ENCODE data around the gene SLC7A7. TPM values are rescaled to one million over a fixed set of nuclear protein-coding genes. Genes with fewer than 3 reads are reported as not detected.
A peak's percentile ranks its signal among the peaks of the same experiment; 100 is the strongest.

The SLC7A7 gene
- total RNA-seq, 4 donors from 2014 or later, result 1.00 to 67.0 (median 33.6) TPM

DNA sequence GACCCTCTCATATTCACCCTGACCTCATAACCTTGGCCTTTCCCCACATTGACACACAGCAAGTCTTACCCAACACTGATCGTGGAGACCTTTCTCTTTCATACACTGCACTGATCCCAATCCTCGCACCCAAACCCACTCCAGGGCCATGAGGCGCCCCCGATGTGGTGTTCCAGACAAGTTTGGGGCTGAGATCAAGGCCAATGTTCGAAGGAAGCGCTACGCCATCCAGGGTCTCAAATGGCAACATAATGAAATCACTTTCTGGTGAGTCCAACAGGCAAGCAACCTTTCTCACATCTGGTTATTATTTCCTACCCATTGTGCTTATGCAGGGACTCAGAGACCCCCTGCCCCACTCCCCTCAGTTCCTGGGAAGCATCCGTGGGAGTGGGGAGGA lies 26.5 kb upstream of the SLC7A7 start:
- TF ChIP-seq EP300 (IDR thresholded peaks at IDR 0.05; ENCODE audit: low read depth) (no peak), POLR2A (IDR thresholded peaks at IDR 0.05) (no peak), POLR2AphosphoS5 (IDR thresholded peaks at IDR 0.05) (no peak)
- TF ChIP-seq, protein P1, sequence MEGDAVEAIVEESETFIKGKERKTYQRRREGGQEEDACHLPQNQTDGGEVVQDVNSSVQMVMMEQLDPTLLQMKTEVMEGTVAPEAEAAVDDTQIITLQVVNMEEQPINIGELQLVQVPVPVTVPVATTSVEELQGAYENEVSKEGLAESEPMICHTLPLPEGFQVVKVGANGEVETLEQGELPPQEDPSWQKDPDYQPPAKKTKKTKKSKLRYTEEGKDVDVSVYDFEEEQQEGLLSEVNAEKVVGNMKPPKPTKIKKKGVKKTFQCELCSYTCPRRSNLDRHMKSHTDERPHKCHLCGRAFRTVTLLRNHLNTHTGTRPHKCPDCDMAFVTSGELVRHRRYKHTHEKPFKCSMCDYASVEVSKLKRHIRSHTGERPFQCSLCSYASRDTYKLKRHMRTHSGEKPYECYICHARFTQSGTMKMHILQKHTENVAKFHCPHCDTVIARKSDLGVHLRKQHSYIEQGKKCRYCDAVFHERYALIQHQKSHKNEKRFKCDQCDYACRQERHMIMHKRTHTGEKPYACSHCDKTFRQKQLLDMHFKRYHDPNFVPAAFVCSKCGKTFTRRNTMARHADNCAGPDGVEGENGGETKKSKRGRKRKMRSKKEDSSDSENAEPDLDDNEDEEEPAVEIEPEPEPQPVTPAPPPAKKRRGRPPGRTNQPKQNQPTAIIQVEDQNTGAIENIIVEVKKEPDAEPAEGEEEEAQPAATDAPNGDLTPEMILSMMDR (IDR thresholded peaks at IDR 0.05), result no peak
- in situ Hi-C loops (cut with MboI; ENCODE audit: low pct_ligation_motif_present in 1 of 4, low pct_unique_long_range_greater_than_20kb in 1 of 4, low sequenced_read_pairs in 3 of 4) (loop anchor here in 2 of 4 donors (10.0 to 25.0 kb wide), 2 partner anchors 254 to 277 kb away; partner anchors contain the start of genes ABHD4 (in 1 of the 2) and DAD1 (in 1 of the 2)), intact Hi-C loops (cut with DNase I; ENCODE audit: low total_unique reads) (no loop called here)
- no peaks in the 10 kb centered on the region for H3K27me3 ChIP-seq
- H3K4me3 ChIP-seq, result no peak overlapping the region
- no peaks in the 10 kb centered on the region for H3K9me3 ChIP-seq
- peaks cover 0 to 47% (median 8%) of the 10 kb centered on the region in 4 donors for H3K36me3 ChIP-seq
- peak overlapping the region in 1 of 4 donors; percentile 96 for H3K27ac ChIP-seq
- H3K4me1 ChIP-seq, result peaks cover 12 to 50% (median 29%) of the 10 kb centered on the region in 4 donors
- DNase-seq, result no peak
- 94% methylated on average over 8 of the region's 8 CpGs; no CpG with 5 or more reads in 1 of the 2 donors for WGBS, 2 donors (ENCODE audit: low coverage in 1 of 2)

DNA sequence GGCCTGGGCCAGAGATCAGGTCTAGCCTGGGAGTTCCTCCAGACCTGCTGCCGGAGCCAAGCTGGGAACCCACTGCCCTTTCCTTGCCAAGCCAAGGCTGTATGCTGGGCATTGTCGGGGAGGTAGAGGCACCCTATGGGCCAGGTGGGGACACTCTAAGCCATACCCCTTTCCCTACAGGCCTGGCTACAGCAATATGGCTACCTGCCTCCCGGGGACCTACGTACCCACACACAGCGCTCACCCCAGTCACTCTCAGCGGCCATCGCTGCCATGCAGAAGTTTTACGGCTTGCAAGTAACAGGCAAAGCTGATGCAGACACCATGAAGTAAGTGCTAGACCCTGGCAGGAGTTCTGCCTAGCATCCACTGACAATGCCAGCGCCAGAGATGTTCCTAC lies 26.1 kb upstream of the SLC7A7 start:
- no peak for TF ChIP-seq EP300 (IDR thresholded peaks at IDR 0.05; ENCODE audit: low read depth)
- no peak for TF ChIP-seq POLR2AphosphoS5 (IDR thresholded peaks at IDR 0.05)
- TF ChIP-seq, protein P1 (IDR thresholded peaks at IDR 0.05), result no peak
- TF ChIP-seq POLR2A (IDR thresholded peaks at IDR 0.05), result no peak
- intact Hi-C loops (cut with DNase I; ENCODE audit: low total_unique reads), result no loop called here
- Histone ChIP-seq H3K9me3 (no peaks in the 10 kb centered on the region), H3K4me3 (no peak overlapping the region), H3K4me1 (peaks cover 10 to 46% (median 24%) of the 10 kb centered on the region in 4 donors), H3K27me3 (no peaks in the 10 kb centered on the region), H3K27ac (peak overlapping the region in 2 of 4 donors; percentile 33 to 96), H3K36me3 (peaks cover 0 to 46% (median 8%) of the 10 kb centered on the region in 4 donors)
- in situ Hi-C loops (cut with MboI; ENCODE audit: low pct_ligation_motif_present in 1 of 4, low pct_unique_long_range_greater_than_20kb in 1 of 4, low sequenced_read_pairs in 3 of 4), result loop anchor here in 2 of 4 donors (10.0 to 25.0 kb wide), 2 partner anchors 254 to 277 kb away; partner anchors contain the start of genes ABHD4 (in 1 of the 2) and DAD1 (in 1 of the 2)
- DNase-seq, result no peak
- whole genome bisulfite sequencing, 2 donors (ENCODE audit: low coverage in 1 of 2), result 95% methylated on average over 9 of the region's 9 CpGs; no CpG with 5 or more reads in 1 of the 2 donors

DNA sequence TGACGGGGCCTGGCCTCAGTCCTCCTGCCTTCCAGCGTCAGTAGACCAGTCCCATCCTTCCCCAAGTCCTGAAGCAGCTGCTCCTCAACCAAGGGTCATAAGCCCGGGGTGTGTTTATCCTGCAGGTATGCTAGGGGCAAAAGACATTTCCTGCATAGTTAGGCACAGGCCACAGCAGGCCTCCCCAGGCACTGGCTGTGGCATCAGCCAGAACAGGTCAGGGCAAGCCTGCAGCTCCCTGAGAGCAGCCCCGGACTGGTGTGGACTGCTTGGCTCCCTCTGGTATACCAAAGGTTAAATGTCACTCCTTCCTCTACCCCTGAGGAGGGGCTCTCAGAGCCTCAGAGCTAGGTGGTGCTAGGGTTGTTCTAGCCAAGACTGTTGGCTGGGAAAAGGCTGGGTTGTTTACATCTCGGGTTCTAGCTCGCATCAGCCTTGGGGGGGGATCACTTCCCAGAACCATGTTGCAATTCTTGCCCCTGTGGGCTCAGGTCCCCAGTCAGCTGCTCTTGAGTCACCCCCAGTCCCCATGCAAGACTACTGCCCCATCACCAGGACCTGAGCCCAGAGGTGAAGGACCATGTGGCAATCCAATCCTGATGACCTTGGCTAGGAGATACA lies 24.0 kb upstream of the SLC7A7 start:
- DNase-seq, result peak; percentile 29
- H3K27ac ChIP-seq, result peak overlapping the region; percentile 94 to 98 (median 96)
- TF ChIP-seq EP300 (IDR thresholded peaks at IDR 0.05; ENCODE audit: low read depth) (no peak), POLR2A (IDR thresholded peaks at IDR 0.05) (no peak), POLR2AphosphoS5 (IDR thresholded peaks at IDR 0.05) (peak in 1 of 3 donors; percentile 47)
- TF ChIP-seq, protein P1 (IDR thresholded peaks at IDR 0.05), result no peak
- H3K9me3 ChIP-seq, result no peaks in the 10 kb centered on the region
- peaks cover 10 to 42% (median 24%) of the 10 kb centered on the region in 4 donors for H3K4me1 ChIP-seq
- H3K4me3 ChIP-seq, result peak overlapping the region in 2 of 4 donors; percentile 97 to 98
- 46 to 50% methylated on average over 1 to 4 of the region's 6 CpGs for WGBS, 2 donors (ENCODE audit: low coverage in 1 of 2)
- in situ Hi-C loops (cut with MboI; ENCODE audit: low pct_ligation_motif_present in 1 of 4, low pct_unique_long_range_greater_than_20kb in 1 of 4, low sequenced_read_pairs in 3 of 4), result loop anchor here in 1 of 4 donors (25.0 kb wide), 1 partner anchor 252 kb away; the partner anchor contains the start of genes ABHD4 and DAD1
- H3K27me3 ChIP-seq, result no peaks in the 10 kb centered on the region
- H3K36me3 ChIP-seq, result peaks cover 0 to 26% (median 8%) of the 10 kb centered on the region in 4 donors
- intact Hi-C loops (cut with DNase I; ENCODE audit: low total_unique reads), result no loop called here

DNA sequence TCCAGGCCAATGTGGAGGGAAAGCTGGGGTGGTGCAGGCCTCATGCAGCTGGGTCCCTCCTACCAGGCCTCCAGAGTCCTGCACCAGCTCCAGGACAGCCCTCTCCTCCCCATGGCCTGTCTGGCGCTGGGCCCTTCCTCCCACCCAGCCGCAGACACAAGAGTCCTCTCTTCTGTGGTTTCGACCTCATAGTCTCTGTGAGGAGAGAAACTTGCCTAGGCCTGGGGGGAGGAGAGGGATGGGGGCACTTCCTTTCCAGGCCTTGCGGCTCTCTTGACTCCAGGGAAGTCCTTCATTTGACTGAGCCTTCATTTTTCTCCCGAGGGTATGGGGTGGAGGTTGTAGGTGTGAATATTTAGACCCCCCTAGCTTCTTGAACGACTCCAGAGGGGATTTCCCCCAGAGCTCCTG lies 23.4 kb upstream of the SLC7A7 start:
- Histone ChIP-seq H3K36me3 (peaks cover 0 to 23% (median 8%) of the 10 kb centered on the region in 4 donors), H3K9me3 (no peaks in the 10 kb centered on the region), H3K27ac (peak overlapping the region; percentile 94 to 98 (median 96)), H3K4me1 (peaks cover 10 to 42% (median 24%) of the 10 kb centered on the region in 4 donors), H3K27me3 (no peaks in the 10 kb centered on the region), H3K4me3 (peak overlapping the region in 3 of 4 donors; percentile 83 to 98 (median 97))
- intact Hi-C loops (cut with DNase I; ENCODE audit: low total_unique reads), result no loop called here
- peak; percentile 25 for DNase-seq
- no peak for TF ChIP-seq POLR2A (IDR thresholded peaks at IDR 0.05)
- no peak for TF ChIP-seq POLR2AphosphoS5 (IDR thresholded peaks at IDR 0.05)
- TF ChIP-seq, protein P1 (IDR thresholded peaks at IDR 0.05), result no peak
- no peak for TF ChIP-seq EP300 (IDR thresholded peaks at IDR 0.05; ENCODE audit: low read depth)
- in situ Hi-C loops (cut with MboI; ENCODE audit: low pct_ligation_motif_present in 1 of 4, low pct_unique_long_range_greater_than_20kb in 1 of 4, low sequenced_read_pairs in 3 of 4), result loop anchor here in 1 of 4 donors (25.0 kb wide), 1 partner anchor 251 kb away; the partner anchor contains the start of genes ABHD4 and DAD1
- WGBS, 2 donors (ENCODE audit: low coverage in 1 of 2), result 50% methylated on average over 6 of the region's 6 CpGs; no CpG with 5 or more reads in 1 of the 2 donors
